C4-2B (cell line): Measurements from ENCODE around the gene WNT7B.

Experiments used
- ZFX ChIP-seq: fragments of 450-650 bp; IDR thresholded peaks from 2 replicates; pipeline ENCODE4 v1.6.1; 2017
- TF ChIP-seq, protein P1 (sequence below): fragments of 450-650 bp; conservative IDR thresholded peaks from 2 replicates; pipeline ENCODE4 v1.5.1; 2017; ENCODE audit warnings: mild to moderate bottlenecking

DNA sequence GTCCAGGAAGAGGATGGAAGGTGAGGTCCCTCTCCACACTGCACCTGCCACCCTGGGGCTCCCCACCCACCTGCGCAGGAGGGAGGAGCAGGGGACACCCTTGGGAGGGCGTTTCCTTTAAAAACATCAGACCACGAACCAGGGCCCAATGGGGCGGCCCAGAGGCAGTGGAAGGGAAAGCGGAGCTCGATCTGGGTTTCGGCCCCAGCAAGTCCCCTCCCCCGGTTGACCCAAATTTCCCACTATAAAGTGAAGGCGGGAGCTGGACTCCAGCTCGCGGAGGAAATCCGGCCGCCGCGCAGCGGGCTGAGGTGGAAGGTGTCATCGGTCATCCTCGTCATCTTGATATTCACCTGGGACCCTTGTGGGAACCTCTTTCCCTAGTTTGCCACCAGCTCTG is 99.3 kb downstream of the WNT7B start:
- TF ChIP-seq, protein P1, sequence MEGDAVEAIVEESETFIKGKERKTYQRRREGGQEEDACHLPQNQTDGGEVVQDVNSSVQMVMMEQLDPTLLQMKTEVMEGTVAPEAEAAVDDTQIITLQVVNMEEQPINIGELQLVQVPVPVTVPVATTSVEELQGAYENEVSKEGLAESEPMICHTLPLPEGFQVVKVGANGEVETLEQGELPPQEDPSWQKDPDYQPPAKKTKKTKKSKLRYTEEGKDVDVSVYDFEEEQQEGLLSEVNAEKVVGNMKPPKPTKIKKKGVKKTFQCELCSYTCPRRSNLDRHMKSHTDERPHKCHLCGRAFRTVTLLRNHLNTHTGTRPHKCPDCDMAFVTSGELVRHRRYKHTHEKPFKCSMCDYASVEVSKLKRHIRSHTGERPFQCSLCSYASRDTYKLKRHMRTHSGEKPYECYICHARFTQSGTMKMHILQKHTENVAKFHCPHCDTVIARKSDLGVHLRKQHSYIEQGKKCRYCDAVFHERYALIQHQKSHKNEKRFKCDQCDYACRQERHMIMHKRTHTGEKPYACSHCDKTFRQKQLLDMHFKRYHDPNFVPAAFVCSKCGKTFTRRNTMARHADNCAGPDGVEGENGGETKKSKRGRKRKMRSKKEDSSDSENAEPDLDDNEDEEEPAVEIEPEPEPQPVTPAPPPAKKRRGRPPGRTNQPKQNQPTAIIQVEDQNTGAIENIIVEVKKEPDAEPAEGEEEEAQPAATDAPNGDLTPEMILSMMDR = no peak
- no peak for TF ChIP-seq ZFX
